Measurements from ENCODE around the gene IBTK. TPM values are rescaled to one million over a fixed set of nuclear protein-coding genes. Genes with fewer than 3 reads are reported as not detected.

Gene IBTK
- total RNA-seq, 1 experiment from 2014 or later = 36.6 TPM

- Histone ChIP-seq H3K9me3 (ENCODE audit: control insufficient read depth in 1 of 2, insufficient read depth in 1 of 2, low read depth in 1 of 2, low read length in 2 of 2) (no peaks in the 10 kb centered on the region), H3K4me2 (ENCODE audit: low read length) (no peak overlapping the region), H3K79me2 (ENCODE audit: insufficient read depth, low read length) (no peaks in the 10 kb centered on the region), H4K20me1 (ENCODE audit: insufficient read depth) (no peaks in the 10 kb centered on the region), H3K4me3 (replicated peaks in 1 of 2; ENCODE audit: low read depth in 1 of 2, low read length in 2 of 2) (no peak overlapping the region), H3K9me2 (ENCODE audit: insufficient read depth) (no peaks in the 10 kb centered on the region), H3K27ac (ENCODE audit: low read depth, low read length) (no peak overlapping the region), H3K36me3 (ENCODE audit: control insufficient read depth in 1 of 2, insufficient read depth in 2 of 2, low read length in 2 of 2) (no peaks in the 10 kb centered on the region), H2AFZ (ENCODE audit: low read depth, low read length, poor library complexity, severe bottlenecking) (no peak overlapping the region), H3K4me1 (ENCODE audit: control insufficient read depth in 1 of 2, insufficient read depth in 2 of 2, low read length in 2 of 2) (peaks cover 34 to 40% of the 10 kb centered on the region in 2 experiments), H3K27me3 (ENCODE audit: insufficient read depth, low read length) (no peaks in the 10 kb centered on the region), H3K9ac (ENCODE audit: low read length) (no peak overlapping the region)
- ATAC-seq = no peak
- POLR2A ChIA-PET = no interaction called here
- RAD21 ChIA-PET (ENCODE audit: low non-redundant PET in 1 of 2, low total read pairs in 2 of 2, uncharacterized antibody in 2 of 2, unreplicated experiment in 2 of 2) = no interaction called here
- BruUV-seq (replicated peaks) = no TSS peak
- no peak for TF ChIP-seq YY1 (IDR thresholded peaks at IDR 0.05; ENCODE audit: extremely low read depth, insufficient replicate concordance, low read depth, low read length)
- no peak for TF ChIP-seq REST (IDR thresholded peaks at IDR 0.05; ENCODE audit: low read depth)
- TF ChIP-seq JUND (IDR thresholded peaks at IDR 0.05) = no peak
- TF ChIP-seq TCF7L2 (IDR thresholded peaks at IDR 0.05; ENCODE audit: borderline replicate concordance, extremely low read depth, insufficient read depth, insufficient read length) = no peak
- TF ChIP-seq CEBPB (IDR thresholded peaks at IDR 0.05; ENCODE audit: low read depth) = no peak
- TF ChIP-seq SIN3A (IDR thresholded peaks at IDR 0.05; ENCODE audit: low read depth) = no peak
- TF ChIP-seq CTCF (IDR thresholded peaks at IDR 0.05 in 2 of 3, conservative IDR thresholded peaks at IDR 0.05 in 1 of 3; ENCODE audit: borderline replicate concordance in 1 of 3, insufficient read depth in 1 of 3, low read depth in 2 of 3, low read length in 2 of 3) = no peak
- no peak for TF ChIP-seq ZFX (IDR thresholded peaks at IDR 0.05)
- no peak for TF ChIP-seq EZH2phosphoT487 (IDR thresholded peaks at IDR 0.05; ENCODE audit: borderline replicate concordance)
- no peak for TF ChIP-seq POLR2AphosphoS5 (IDR thresholded peaks at IDR 0.05; ENCODE audit: low read depth, low read length)
- no peak for TF ChIP-seq MAX (IDR thresholded peaks at IDR 0.05)
- no peak for TF ChIP-seq ZBTB33 (IDR thresholded peaks at IDR 0.05; ENCODE audit: extremely low read depth, insufficient replicate concordance, low read length)
- no peak for TF ChIP-seq CBX3 (IDR thresholded peaks at IDR 0.05; ENCODE audit: low read depth)
- no peak for TF ChIP-seq RAD21 (IDR thresholded peaks at IDR 0.05; ENCODE audit: low read depth)
- no peak for TF ChIP-seq EGR1 (IDR thresholded peaks at IDR 0.05; ENCODE audit: low read depth)
- DNase-seq (ENCODE audit: low read depth, low spot score) = no peak
- intact Hi-C loops (cut with micrococcal nuclease) = no loop called here
- CTCF ChIA-PET = no interaction called here
These were observed 17.3 kb upstream of the IBTK start for GRCh38 chr6:82264824-82265223.

All from HCT116 (cell line).